Activated CD4-positive, alpha-beta T cell treated with anti-CD3 and anti-CD28 coated beads for 1 hour (primary cell): Measurements from ENCODE around the gene ENOPH1.
A peak's percentile ranks its signal among the peaks of the same experiment; 100 is the strongest.
"Not testable (repeated sequence)": the region's sequence is repeated elsewhere in the genome, so short reads cannot be mapped to it uniquely, and the experiment has no call there.

Source experiments
- DNase-seq: peaks from one replicate; pipeline ENCODE4 v3.0.0-alpha.2; 2020

Gene ENOPH1

DNA sequence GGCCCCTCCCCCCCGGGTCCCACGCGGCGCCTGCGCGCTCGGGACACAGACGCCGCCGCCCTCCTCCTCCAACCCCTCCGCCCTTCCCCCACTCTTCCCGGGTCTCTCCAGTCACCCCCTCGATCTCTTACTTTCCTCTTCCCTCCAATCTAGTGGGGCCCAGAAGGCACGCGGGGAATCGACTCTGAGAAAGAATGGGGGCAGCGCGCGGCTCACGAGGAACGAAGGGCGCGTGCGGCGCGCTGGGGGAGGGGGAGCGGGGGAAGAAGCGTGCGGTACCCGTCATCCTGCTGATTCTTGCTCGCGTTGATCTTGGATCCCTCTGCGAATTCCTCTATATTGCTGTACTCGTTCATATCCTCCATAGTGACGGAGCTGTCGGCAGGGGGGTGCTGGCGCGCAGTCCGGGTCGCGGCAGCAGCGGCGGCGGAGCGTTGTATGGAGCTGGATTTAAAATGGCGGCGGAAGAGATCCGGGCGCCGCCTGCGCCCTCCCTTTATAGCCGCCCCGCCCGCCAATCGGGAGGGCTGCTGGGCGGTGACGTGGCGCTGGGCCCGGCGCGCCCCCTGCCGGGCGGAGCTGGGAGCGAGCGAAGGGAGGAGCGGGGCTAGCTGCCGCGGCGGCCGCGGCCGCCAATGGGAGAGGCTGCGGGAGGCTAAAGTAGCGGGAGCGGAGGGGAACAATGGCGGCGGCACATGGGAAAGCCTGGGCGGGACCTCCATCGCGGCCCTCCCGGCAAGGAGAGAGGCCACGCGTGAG, 1.2 kb upstream of the ENOPH1 start:
- DNase-seq = peak; percentile 90

DNA sequence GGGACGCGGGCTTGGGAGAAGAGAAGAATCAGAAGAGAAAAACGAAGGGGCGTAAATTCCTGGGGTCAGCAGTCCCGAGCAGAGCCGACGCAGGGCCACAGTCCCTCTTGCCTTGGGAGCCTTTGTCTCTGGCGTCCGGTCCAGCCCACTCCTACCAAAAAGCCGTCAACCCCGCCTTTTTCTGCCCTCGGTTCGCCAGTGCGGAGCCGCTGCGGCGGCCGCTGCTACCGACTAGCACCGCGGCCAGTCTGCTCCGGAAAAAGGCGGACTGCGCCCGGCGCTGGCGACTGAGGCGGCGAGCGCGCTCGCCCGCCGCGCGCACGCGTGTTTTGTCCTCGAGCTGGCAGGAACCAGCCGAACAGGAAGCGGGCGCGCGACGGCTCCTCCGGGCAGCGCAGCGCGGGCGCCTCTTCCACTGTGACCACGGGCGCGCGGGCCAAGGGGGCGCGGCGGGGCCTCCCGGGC, 630 bp upstream of the ENOPH1 start:
- DNase-seq = no peak

DNA sequence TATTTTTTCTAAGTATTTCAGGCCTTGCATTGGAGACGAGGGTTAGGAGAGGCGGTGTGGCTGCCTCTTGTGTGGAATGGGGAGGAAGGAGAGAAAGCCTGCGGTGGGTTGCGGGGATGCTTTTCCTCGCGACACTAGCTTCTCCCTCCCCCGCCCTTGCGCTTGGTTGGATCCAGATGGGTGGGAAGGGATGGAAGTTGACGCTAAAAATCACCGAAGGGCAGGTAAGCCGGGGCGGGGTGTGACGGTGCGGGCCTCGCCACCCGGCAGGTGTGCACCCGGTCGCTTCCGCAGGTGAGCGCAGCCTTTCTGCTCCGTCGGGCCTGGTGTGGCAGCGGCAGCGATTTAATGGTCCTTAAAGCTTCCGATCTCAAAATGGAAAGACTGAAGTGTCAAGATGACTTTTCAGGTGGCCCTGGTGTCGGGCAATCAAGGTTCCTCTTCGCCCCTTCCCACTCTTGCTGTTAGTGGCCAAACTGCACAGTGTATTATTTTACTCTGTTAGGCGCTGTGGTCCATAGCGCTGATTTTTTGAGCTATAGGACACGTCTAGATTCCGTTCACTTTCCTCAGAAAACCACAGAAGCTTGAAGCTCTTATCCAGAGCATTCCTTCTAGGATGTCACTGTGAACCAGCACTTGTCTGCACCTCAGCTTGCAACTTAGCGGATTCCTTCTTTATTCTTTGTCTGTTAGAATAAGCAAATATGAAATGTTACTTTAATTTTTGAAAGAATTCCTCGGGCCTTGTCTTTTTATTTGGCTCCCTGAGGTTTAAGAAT, 765 bp downstream of the ENOPH1 start:
- DNase-seq = peak; percentile 37

DNA sequence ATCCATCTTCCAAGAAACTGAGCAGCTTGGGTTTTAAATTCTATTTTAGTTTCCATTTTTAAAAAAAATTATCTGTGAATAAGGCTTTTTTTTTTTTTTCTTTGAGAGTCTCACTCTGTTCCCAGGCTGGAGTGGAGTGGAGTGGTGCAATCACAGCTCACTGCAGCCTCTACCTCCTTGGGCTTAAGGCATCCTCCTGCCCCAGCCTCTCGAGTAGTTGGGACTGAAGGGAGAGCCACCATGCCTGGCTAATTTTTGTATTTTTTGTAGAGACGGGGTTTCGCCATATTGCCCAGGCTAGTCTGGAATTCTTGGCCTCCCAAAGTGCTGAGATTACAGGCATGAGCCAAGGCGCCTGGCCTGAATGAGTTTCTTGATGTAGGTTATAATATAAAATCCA, 1.4 kb downstream of the ENOPH1 start:
- no peak for DNase-seq

DNA sequence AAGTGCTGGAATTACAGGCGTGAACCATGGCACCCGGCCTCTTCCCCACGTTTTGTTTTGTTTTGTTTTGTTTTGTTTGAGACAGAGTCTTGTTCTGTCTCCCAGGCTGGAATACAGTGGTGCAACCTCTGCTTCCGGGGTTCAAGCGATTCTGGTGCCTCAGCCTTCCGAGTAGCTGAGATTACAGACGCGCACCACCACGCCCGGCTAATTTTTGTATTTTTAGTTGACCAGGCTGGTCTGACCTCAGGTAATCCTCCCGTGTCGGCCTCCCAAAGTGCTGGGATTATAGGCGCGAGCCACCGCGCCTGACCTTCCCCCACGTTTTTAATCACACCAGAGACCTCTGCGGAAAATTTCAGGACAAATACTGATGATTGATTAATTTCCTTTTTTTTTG, 2.2 kb downstream of the ENOPH1 start:
- no peak for DNase-seq

DNA sequence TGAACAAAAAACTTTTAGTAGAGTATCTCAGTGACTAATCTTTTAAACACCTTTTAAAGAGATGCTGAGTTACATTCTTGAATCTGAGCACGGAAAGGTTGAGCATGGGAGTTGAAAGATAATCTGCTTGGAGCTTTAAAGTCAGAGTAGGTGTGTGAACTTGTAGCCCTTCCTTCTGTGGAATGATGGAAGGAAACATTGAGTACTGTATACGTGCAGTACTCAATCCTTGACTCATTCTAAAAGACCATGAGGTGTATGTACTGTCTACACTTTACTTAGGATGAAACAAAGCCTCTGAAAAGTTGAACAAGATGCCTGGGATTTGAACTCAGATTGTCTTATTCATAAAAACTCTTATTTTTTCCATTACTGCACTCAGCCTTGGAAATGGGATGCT, 3.4 kb downstream of the ENOPH1 start:
- DNase-seq = no peak

DNA sequence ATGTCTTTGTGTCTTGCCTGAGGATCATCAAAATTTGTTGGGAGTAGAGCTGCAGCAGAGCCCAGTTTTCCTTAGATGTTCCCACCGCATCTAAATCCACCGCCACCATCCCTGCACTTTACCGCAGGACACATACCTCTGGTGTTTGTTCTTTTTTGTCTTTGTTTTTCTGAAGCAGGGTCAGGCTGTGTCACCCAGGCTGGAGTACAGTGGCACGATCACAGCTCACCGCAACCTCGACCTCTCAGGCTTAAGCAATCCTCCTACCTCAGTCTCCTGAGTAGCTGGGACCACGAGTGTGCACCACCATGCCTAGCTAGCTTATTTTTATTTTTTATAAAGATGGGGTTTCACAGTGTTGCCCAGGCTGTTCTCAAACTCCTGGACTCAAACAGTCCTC, 4.6 kb downstream of the ENOPH1 start:
- DNase-seq = no peak

DNA sequence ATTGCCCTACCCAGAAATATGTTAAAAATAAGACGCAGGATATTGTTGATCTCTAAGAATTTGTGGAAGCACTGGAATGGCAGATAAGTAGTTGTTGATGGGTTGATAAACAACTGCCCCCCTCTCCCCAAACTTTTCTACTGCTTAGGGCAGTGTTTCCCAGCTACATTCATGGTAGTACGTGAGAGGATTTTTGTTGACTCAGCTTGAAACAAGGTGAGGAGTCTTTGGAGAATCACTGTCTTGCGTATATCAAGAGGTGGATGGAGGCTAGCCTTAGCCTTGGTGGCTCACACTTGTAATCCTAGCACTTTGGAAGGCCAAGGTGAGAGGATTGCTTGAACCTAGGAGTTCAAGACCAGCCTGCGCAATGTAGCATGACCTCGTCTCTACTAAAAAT, 5.7 kb downstream of the ENOPH1 start:
- no peak for DNase-seq

DNA sequence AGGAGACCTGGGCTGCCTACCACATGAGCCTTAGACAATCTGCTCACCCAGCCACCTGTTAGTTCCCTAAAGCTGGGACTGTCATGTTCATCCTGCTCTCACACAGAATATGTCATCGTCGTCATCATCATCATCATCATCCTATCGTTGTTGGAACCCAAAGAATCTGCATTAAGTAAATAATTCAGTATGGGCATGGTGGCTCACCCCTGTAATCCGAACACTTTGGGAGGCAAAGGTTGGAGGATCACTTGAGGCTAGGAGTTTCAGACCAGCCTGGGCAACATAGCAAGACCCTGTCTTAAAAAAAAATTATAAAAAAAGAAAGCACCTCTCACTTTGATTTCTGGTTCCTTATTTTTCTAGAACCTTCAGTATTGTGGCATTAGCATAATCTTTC, 6.4 kb downstream of the ENOPH1 start:
- no peak for DNase-seq

DNA sequence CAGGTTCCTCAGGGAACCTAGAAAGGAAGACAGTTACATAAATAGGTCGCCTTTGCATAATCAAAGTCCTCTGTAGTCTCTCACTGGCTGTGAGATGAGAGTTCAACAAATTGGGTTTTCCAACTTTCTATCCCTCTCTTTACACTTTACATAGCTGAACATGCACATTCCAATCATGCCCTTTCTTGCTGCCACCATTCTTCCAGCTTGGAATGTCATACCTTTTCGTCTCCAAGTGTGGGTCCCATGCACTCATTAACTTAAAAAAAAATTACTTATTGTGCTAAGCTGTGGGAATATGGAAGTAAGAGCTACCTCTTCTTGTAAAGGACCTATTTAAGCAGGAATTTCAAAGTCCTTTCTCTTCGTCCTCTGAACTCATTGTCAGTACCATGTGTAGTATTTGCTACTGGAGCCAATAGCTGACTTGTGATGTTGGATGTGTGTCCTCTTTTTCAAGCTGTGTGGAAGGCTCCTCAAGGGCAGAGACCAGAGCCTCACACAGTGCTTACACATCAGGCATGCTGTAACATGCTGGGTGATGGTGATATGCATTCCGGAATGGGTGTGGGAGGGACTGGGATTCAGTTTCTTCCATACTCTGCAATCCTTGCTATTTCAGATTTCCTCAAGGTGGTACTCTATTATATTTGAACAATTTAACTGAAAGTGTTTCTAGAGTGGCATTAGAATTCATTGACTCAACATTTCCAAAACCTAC, 7.1 kb downstream of the ENOPH1 start:
- DNase-seq = no peak

DNA sequence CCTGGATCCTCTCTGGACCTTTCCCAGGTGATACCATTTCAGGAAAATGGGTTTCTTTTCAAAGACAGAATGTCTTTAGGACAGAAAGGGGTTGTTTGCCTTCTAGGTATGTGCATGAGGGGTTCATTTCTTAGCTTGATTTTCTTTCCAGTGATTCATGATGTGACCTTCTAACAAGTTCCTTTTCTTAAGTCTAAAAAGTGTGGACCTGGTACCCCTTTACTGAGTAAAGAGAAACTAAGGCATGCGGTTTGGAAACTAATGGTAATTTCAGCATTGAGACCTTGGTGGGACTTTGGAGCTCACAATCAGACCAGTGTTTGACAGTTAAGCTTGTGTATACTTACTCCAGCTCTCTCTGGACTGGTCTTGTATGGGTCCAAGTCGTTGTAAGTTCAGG, 8.7 kb downstream of the ENOPH1 start:
- DNase-seq = no peak

DNA sequence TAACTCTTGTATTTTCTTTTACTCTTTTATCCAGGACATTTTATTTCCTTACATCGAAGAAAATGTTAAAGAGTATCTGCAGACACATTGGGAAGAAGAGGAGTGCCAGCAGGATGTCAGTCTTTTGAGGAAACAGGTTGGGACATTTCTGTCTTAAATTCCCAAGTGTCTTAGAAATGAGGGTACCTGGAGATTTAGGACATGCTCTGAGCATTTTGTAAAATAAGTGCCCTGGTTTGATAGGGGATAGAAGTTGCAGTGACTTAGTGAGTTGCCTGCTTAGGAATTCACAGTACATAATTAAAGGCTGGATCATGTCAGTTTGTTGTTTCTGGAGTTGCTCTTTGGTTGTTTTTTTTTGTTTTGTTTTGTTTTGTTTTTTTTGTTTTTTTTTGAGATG, 17.5 kb downstream of the ENOPH1 start:
- no peak for DNase-seq

DNA sequence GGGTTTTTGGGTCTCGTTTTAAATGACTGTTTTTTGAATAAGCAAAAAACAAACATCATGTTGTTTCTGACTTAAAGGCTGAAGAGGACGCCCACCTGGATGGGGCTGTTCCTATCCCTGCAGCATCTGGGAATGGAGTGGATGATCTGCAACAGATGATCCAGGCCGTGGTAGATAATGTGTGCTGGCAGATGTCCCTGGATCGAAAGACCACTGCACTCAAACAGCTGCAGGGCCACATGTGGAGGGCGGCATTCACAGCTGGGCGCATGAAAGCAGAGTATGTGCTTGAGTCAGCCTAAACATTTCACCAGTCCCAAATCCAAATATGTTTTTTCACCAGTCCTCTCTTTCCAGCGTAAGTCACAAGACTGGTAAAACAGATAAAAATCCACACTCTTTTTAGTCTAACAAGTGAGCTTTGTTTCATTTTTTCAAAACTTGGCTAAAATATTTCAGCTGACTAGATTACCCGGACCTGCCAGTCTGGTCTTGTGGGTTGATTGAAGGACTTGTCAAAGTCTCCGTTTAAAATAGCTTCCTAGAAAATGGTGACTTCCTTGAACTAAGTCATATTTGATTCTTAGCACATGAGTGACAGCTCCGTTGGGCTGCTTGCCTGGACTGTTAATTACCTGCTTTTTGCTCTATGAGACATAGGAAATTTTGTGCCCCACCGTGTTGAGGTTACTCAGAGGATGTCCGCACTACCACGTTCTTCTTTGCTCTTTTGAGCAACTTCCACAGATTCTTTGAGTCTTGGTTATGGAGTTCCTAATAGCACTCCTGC, 20.8 kb downstream of the ENOPH1 start:
- DNase-seq = no peak

DNA sequence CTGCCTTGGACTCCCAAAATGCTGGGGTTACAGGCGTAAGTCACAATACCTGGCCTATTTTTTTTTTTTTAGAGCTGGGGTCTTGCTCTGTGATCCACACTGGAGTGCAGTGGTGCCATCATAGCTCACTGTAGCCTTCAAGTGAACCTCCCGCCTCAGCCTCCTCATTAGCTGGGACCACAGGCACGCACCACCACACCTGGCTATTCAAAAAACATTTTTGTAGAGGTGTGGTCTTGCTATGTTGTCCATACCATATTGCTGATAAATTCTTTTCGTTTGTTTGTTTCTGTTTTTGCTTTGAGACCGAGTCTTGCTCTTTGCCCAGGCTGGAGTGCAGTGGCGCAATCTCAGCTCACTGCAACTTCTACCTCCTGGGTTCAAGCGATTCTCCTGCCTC, 21.6 kb downstream of the ENOPH1 start:
- no peak for DNase-seq

DNA sequence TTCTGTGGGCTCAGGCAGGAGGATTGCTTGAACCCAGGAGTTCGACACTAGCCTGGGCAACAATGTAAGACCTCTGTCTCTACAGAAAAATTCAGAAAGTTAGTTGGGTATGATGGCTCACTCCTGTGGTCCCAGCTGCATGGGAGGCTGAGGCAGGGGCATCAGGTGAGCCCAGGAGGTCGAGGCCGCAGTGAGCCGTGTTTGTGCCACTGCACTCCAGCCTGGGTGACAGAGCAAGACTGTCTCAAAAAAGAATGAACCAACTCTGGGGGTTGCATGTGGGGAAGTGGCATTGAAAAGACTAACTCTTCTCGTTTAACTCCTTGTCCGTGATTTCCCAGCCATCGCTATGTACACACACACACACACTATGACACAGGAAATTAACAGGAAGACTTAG, 26.9 kb downstream of the ENOPH1 start:
- no peak for DNase-seq

DNA sequence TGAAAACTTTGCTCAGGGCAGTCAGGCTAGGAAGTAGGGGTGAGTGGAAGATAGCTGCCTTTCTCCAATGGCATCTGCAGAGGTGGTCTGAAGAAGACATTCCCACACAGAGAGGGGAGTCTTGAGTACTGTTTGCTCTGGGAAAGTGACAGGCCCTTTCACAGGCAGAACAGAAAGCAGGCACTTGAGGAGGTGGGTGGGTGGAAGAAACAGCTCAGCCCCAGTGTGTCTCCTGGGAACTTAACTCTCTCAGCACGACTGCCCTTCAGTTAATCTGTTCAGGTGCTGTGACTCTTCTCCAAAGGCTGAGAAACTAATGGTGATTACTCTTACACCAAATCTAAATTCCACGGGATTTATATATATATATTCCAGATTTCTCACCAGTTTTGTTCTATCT, 28.3 kb downstream of the ENOPH1 start:
- DNase-seq = no peak

DNA sequence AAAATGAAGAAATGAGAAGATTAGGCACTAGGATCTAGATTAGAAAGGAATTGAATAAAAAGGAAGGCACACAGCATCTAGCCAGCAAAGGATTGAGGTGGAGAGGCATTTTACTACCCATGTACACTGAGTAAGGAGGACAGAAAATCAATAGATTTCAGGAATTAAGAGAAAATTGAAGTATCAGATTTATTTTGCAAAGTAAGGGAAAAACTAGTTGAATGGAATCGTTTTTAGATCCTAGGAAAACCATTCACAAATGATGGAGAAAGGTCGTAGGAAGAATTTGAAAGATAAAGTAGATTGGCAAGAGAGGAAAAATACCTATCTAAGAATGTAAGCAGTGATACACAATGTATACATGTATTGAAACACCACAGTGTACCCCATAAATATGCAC, 31.3 kb downstream of the ENOPH1 start:
- no peak for DNase-seq

DNA sequence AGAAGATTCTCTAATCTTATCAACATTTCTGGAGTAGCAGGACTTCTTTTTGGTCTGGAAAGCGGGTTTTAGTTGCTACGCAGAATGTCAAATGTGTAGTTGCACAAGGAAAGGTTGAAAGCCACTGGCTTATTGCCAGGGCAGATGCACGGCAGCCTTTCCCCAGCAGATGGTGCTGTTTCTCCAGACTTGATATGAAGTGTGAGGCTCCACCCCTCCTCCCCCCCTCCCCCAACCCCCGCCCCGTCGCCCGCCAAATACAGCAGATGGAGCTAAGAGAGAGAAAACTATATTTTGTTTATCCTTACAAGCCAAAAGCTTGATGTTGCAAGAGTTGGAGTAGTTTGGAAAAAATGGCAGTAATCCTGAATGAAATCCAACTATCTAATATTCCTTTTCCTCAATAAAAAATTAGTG, 32.0 kb downstream of the ENOPH1 start:
- DNase-seq = peak; percentile 72

DNA sequence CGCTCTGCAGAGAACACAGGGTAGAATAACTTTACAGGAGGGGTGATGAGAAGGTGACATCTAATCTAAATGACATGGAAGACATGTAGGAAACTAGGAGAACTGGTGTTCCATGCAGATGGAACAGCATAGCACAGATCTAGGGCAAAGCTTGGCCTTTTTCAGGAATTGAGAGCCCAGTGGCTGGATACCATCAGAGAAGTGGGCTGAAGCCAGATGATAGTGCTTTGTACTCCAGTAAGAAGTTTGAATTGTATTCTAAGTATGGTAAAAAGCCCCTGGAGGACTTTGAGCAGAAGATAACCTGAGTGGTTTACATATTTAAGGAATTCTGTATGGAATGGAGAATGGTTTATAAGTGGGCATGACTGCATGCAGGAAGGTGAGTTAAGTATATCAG, 32.8 kb downstream of the ENOPH1 start:
- no peak for DNase-seq

DNA sequence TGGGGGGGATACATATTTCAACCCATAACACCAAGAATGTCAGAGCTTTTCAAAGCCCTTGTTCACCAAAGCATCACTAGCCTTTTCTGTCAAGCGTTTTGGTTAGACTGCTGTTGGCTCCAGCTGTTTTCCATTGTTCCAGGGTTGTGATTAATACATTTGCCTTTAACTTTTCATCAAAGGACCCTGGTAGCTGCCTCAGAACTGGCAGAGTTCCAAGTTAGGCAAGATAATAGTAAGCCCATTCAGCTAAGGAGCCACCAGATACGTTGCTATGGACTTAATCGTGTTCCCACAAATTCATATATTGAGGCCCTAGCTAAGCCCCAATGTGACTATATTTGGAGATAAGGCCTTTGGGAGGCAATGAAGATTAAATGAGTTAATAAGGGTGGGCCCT, 37.1 kb downstream of the ENOPH1 start:
- DNase-seq = no peak

DNA sequence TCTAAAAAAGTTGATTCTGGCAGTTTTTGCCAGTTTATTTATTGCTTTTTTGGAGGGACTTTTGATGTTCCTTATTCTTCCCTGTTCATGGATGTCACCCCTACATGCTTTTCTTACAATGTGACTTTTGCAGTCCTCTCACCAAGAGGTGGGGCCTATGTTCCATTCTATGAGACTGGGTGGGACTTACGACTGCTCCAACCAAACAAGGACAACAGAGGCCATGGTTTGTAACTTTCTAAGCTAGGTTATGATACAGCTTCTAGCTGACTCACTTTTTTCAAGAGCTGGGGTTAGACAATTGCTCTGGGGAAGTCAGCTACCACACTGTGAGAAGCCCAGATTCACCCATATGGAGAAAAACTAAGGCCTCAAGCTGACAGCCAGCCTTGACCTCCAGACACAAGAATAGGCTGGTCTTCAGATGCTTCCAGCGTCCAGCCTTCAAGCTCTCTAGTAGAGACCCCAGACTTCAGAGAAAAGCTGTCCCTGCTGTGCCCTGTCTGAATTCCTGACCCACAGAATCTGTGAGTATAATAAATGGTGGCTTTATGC, 39.5 kb downstream of the ENOPH1 start:
- DNase-seq = no peak

DNA sequence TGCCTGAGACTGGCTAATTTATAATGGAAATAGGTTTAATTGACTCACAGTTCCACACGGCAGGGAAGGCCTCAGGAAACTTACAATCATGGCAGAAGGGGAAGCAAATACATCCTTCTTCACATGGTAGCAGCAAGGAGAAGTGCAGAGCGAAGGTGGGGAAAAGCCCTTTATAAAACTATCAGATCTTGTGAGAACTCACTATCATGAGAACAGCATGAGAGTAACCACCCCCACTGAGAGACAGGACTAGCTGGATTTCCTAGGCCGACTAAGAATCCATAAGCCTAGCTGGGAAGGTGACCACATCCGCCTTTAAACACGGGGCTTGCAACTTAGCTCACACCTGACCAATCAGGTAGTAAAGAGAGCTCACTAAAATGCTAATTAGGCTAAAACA, 42.7 kb downstream of the ENOPH1 start:
- DNase-seq = not testable (repeated sequence)
